Neural crest cell (in vitro differentiated cells): Measurements from ENCODE around the gene PGK1. TPM values are rescaled to one million over a fixed set of nuclear protein-coding genes. Genes with fewer than 3 reads are reported as not detected.

Source experiments
- DNase-seq: peaks from one replicate; pipeline ENCODE4 v3.0.0; 2021; ENCODE audit warnings: low read depth, mixed read lengths, low spot score
- H3K27ac Mint-ChIP-seq: one replicate; pipeline ENCODE4 v1.8.0; 2021; ENCODE audit warnings: mild to moderate bottlenecking, mixed read lengths; ENCODE audit not compliant: unreplicated experiment
- H3K27me3 Mint-ChIP-seq: 2 replicates; pipeline ENCODE4 v1.8.0; 2021; ENCODE audit warnings: low read depth, mild to moderate bottlenecking, mixed read lengths
- H3K36me3 Mint-ChIP-seq: 2 replicates; pipeline ENCODE4 v1.8.0; 2021; ENCODE audit warnings: low read depth, mild to moderate bottlenecking, mixed read lengths
- H3K4me1 Mint-ChIP-seq: 2 replicates; pipeline ENCODE4 v1.8.0; 2021; ENCODE audit warnings: mixed read lengths
- H3K4me3 Mint-ChIP-seq: one replicate; pipeline ENCODE4 v1.8.0; 2021; ENCODE audit warnings: mild to moderate bottlenecking, mixed read lengths
- H3K9me3 Mint-ChIP-seq: 2 replicates; pipeline ENCODE4 v1.8.0; 2021; ENCODE audit warnings: mixed read lengths
- total RNA-seq: library from RNA; stranded (reverse); gene quantifications from 2 replicates; pipeline ENCODE4 v1.2.1, GENCODE V29; 2021
- TF ChIP-seq, protein P1 (sequence below): fragments of 200-600 bp; sonication (generic); conservative IDR thresholded peaks from 2 replicates; pipeline ENCODE4 v1.5.0; 2021; ENCODE audit warnings: antibody characterized with exemption, mild to moderate bottlenecking

The PGK1 gene
- total RNA-seq, 1 donor from 2014 or later, result 219 TPM

DNA sequence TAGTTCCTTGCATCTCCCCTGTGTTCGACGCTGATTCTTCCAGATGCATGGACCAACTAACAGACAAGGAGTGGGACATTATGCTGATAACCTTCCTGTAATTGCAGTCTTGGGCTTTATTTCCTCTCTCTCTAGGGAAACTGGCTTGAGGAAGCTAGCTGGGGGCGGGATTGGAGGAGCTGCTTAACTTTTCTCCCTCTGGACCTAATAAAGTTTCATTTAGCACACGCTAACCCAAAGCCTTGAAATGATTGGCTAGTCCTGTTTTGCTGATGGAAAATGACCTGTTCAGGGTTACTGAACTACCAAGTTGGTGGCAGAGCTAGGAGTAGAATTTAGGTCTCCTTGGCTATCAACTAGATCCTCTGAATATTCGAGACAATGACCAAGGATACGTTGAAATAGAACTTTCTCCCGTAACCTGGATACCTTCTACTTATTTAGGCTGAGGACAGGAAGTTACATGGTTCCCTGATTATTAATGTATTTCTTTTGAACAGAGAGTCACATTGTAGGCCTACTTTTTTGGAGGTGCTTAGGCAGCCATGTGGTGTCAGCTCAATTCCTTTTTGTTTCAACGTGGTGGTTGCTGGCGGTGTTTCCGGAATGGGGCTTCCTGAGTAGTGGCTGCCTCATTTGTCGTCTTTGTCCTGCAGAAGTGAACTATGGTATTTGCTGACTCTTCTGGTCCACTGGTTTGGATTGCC is 2.0 kb downstream of the PGK1 start:
- Mint-ChIP-seq H3K27me3 (no peaks in the 10 kb centered on the region), H3K4me3 (peak overlapping the region; percentile 94), H3K36me3 (peaks cover 5% of the 10 kb centered on the region), H3K27ac (no peak overlapping the region), H3K9me3 (peaks cover 7% of the 10 kb centered on the region), H3K4me1 (peaks cover 25% of the 10 kb centered on the region)
- no peak for DNase-seq
- TF ChIP-seq, protein P1, sequence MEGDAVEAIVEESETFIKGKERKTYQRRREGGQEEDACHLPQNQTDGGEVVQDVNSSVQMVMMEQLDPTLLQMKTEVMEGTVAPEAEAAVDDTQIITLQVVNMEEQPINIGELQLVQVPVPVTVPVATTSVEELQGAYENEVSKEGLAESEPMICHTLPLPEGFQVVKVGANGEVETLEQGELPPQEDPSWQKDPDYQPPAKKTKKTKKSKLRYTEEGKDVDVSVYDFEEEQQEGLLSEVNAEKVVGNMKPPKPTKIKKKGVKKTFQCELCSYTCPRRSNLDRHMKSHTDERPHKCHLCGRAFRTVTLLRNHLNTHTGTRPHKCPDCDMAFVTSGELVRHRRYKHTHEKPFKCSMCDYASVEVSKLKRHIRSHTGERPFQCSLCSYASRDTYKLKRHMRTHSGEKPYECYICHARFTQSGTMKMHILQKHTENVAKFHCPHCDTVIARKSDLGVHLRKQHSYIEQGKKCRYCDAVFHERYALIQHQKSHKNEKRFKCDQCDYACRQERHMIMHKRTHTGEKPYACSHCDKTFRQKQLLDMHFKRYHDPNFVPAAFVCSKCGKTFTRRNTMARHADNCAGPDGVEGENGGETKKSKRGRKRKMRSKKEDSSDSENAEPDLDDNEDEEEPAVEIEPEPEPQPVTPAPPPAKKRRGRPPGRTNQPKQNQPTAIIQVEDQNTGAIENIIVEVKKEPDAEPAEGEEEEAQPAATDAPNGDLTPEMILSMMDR, result no peak

DNA sequence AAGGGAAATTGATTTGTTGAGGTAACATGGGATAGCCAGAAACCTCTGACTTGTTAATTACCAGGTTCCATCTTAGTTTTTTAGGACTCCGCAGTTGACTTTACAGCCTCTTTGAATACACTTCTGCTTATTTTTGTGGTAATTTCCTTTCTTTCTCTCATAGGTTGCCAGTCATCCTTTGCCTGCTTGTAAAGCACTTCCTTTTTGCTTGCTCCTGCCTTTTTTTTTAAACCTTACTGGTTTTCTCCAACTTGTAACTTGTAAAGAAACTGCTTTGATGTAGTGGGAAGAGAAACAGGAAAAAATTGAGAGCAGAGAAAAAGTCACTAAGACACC is 2.6 kb downstream of the PGK1 start:
- peaks cover 25% of the 10 kb centered on the region for H3K4me1 Mint-ChIP-seq
- TF ChIP-seq, protein P1, result no peak
- peaks cover 9% of the 10 kb centered on the region for H3K36me3 Mint-ChIP-seq
- H3K27me3 Mint-ChIP-seq, result no peaks in the 10 kb centered on the region
- DNase-seq, result no peak
- H3K9me3 Mint-ChIP-seq, result peaks cover 4% of the 10 kb centered on the region
- H3K27ac Mint-ChIP-seq, result no peak overlapping the region
- peak overlapping the region; percentile 94 for H3K4me3 Mint-ChIP-seq

DNA sequence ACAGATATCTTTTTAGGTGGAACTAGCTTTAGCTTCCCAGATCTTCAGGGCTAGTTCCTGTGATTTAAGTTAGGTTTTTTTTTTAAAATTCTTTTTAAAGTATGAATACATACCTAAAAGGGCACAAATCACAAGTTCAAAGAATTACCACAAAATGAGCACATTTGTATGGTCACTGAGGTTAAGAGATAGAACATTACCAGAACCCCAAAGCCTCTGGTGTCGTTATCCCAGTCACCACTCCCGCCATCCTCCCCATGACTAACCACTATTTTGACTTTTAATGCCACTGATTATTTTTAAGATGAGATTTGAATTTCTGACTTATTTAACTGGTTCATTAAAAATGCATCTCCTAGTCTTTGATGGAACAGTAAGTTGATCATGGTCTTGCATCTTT is 5.4 kb downstream of the PGK1 start:
- TF ChIP-seq, protein P1, result no peak
- H3K36me3 Mint-ChIP-seq, result peaks cover 7% of the 10 kb centered on the region
- DNase-seq, result no peak
- no peaks in the 10 kb centered on the region for H3K9me3 Mint-ChIP-seq
- H3K4me3 Mint-ChIP-seq, result no peak overlapping the region
- no peaks in the 10 kb centered on the region for H3K27me3 Mint-ChIP-seq
- H3K4me1 Mint-ChIP-seq, result peaks cover 25% of the 10 kb centered on the region
- no peak overlapping the region for H3K27ac Mint-ChIP-seq

DNA sequence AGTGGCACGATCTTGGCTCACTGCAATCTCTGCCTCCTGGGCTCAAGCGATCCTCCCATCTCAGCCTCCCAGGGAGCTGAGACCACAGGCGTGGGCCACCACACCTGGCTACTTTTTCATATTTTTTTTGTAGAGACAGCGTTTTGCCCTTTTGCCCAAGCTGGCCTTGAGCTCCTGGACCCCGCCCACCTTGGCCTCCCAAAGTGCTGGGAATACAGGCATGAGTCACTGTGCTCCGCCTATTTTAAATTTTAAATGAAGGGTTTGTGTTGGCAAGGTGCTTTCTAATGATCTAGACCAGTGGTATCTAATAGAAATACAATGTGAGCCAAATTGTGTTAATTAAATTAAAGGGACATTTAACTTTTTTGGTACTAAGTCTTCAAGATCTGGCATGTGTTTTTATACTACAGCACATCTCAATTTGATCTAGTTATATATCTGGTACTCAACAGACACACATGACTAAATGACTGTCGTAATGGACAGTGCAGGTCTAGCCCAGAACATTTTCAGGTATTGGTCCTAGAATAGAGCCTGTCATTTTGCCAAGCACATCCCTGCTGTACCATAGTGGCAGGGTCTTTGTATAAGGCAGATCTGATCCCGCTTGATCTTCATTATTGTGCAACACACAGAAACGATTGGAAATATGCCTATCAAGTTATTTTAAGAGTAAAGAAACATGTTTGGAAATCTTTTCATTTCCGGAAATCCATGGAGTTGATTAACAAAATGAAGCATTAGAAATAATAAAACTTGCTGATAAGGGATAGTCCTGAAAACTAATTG is 7.3 kb downstream of the PGK1 start:
- no peaks in the 10 kb centered on the region for H3K9me3 Mint-ChIP-seq

DNA sequence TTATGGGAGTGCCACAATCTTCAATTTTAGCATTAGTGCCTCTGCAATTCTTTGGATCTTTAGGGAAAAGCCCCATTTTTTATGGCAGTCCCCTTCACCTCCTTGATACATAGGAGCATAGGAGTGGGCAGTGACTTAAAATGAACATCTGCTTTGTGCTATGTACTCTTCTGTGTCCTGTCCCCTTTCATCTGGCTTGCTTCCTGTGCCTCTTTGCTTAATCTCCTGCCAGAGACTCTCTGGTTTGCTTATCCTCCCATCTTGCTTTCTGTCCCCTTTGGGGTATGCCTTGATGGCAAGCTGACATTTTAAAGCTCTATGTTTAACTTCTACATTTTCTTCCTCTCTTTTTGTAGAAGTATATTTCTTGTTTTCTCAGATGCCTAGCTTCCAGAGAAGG is 12.3 kb downstream of the PGK1 start:
- H3K4me1 Mint-ChIP-seq, result no peaks in the 10 kb centered on the region
- H3K4me3 Mint-ChIP-seq, result no peak overlapping the region
- H3K27me3 Mint-ChIP-seq, result no peaks in the 10 kb centered on the region
- H3K9me3 Mint-ChIP-seq, result no peaks in the 10 kb centered on the region
- TF ChIP-seq, protein P1, result no peak
- H3K27ac Mint-ChIP-seq, result no peak overlapping the region
- no peak for DNase-seq
- peaks cover 13% of the 10 kb centered on the region for H3K36me3 Mint-ChIP-seq

More for the DNA sequence above, 7.3 kb downstream of the PGK1 start:
- TF ChIP-seq, protein P1, result no peak
- no peaks in the 10 kb centered on the region for H3K27me3 Mint-ChIP-seq
- H3K36me3 Mint-ChIP-seq, result peaks cover 7% of the 10 kb centered on the region
- H3K4me3 Mint-ChIP-seq, result no peak overlapping the region
- DNase-seq, result no peak
- H3K27ac Mint-ChIP-seq, result no peak overlapping the region
- peaks cover 10% of the 10 kb centered on the region for H3K4me1 Mint-ChIP-seq
